HUDEP-2 (cell line): ENCODE measurements around the gene CMIP.

Experiments used
- DNase-seq, 76 experiments: peaks; one replicate each; lab custom pipeline; 2025; ENCODE audit not compliant: unreplicated experiment in 76 of 76; lab: John Stamatoyannopoulos, UW

The CMIP gene

DNA sequence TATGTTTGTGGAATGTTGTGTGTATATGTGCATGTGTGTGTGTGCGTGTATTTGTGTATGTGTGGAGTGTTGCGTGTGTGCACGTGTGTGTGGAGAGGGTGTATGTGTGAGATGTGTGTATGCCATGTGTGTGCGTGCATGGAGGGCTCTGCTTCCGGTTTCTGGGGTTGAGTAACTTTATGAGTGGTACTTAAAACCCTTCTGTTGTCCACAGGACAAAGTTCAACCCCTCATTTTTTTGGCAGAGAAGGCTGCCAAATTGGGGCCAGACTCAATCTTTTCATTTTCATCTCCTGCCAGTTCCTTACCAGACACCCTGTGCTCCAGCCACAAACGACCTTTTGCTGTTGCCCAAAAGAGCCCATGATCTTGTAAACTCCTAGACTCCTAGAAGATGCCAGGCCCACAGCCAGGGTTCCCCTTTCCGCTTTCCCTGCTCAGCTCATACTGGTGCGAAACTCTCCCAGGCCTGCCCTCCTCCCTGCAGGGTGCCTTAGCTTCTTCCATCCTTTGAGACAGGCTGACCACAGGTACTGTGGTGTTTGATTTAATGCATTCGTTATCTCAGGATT lies 100.2 kb downstream of the CMIP start:
- DNase-seq = no peak

DNA sequence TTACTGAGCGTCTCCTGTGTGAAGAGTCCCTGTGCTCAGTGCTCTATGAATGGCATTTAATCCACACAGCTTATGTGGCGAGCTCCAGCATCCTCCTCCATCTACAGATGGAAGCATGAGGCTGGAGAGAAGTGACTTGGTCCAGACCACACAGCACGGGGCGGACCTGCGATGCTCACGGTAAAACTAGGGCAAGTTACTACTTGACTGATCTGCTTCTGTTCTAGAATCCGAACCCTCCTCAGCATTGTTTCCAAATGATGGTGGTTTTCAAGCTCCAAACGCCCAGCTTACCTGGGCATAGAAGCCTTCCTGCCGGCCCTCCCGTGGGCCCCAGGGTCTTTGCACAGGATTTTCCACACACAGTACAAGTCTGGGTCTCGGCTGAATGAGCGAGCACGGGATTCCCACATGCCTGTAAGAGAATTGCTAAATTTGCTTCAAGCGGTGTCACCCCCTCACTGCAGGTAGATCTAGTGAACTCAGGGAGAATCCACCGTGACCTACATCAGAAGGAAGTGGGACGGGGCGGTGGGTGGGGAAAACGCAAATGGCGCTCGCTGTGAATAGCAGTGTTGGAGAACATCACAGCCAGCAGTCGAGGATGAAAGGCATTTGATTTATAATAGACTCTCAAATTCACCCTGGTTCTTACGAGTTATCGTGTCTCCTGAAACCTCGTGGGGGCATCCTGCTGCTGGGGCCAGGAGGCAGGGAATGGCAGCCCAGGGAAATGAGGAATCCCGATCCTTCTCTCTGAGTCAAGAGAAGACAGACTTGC lies 101.1 kb downstream of the CMIP start:
- DNase-seq = no peak

DNA sequence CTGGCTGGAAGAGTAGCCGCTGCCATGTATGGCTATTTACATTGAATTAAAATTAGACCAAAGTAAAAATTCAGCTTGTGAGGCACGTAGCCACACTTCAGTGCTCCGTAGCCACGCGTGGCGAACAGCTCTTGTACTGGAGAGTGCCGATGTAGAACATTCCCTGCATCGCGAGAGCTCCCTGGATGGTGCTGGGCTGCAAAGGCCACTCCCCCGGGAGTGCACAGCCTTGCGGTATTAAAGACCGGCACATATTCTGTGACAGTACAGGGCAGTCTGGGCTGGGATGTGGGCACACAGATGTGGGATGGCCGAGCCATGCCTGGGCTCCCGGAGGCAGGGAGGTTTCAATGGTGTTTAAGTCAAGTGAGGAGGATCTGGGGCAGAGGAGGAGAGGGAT lies 102.2 kb downstream of the CMIP start:
- no peak for DNase-seq

- DNase-seq = no peak
Observed at GRCh38 chr16:81547194-81547938, 102.8 kb downstream of the CMIP start.

DNA sequence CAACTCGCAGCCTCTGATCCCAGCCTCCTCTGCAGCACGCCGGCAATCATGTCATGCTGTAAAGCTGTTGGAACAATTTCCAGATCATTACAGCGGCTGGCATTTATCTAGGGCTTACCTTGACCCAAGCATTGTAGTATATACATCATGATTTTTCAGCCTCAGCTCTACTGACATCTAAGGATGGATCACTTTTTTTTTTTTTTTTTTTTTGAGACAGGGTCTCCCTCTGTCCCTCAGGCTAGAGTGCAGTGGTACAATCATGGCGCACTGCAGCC lies 103.3 kb downstream of the CMIP start:
- no peak for DNase-seq

- no peak for DNase-seq
Observed at GRCh38 chr16:81548551-81548875, 103.9 kb downstream of the CMIP start.

DNA sequence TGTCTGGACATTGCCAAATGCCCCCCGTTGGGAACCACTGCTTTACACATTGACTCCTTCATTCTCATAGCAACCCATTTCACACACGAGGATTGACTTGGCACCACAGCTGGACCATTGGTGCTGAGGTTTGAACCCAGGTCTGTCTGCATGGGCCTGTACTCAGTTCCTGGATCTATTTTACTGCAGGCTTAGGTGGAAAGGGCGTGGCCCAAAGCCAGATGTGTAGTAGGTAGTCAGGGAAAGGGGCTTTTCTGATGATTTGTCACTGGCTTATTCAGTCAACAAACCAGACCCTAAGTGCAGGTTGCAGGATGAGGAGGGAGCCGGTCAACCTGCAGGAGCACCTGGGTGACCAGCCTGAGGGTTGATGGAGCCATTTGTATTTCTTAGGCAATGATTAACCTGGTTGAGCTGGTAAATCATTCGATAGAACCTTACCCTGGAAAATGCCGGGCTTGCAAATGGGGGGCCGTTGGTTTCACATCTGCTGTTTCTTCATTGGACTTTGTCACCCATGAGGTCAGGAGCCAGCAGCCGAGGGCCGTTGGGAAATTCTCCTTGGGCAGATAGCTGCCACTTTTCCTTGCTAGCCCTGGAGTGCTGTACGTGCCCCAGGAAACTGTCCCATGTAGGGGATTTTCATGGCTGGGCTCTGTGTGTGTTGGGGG lies 104.4 kb downstream of the CMIP start:
- DNase-seq = no peak

DNA sequence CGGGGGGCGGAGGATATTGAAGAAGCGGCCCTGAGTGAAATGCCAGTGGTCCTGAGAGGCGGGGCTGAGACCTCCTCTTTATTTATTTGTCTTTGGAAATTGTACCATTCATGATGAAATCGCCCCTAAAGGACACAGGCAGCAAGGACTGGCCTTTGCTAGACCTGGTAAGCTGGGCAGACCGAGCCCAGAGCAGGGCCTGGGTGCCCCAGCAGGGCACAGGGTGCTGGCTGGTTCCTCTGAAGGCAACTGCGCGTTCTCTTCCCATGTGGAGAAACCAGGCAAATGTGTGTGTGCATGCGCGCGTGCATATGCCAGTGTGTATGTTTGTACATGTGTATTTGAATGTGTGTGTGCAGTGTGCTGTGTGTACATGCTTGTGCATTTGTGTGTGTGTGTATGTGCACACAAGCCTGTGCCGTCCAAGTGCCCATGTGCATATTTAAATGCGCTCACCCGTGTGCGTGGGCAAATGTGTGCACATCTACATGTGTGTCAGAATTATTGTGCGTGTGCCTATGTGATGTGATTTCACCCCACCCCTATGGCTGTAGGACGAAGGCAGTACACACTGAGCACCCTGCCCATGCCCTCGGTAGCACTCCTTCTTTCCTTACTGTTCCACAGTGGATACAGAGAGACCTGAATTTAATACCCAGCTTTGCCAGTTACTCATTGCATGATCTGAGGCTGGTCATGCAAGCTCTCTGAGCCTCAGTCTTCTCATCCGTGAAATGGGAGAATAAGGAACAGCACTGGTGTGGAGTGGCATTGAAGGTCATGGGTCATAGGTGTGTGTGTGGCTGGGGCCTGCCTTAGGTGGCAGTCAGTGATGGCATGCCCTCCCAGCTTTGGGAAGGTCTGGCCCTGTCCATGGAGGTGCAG lies 105.2 kb downstream of the CMIP start:
- DNase-seq = no peak

- no peak for DNase-seq
Observed at GRCh38 chr16:81550432-81550808, 105.8 kb downstream of the CMIP start.

GRCh38 chr16:81551151-81551808 lies 106.7 kb downstream of the CMIP start:
- no peak for DNase-seq

- peak in 4 of 76 experiments; percentile 3 to 10 (median 6) for DNase-seq
Observed at GRCh38 chr16:81551821-81552304, 107.3 kb downstream of the CMIP start.

DNA sequence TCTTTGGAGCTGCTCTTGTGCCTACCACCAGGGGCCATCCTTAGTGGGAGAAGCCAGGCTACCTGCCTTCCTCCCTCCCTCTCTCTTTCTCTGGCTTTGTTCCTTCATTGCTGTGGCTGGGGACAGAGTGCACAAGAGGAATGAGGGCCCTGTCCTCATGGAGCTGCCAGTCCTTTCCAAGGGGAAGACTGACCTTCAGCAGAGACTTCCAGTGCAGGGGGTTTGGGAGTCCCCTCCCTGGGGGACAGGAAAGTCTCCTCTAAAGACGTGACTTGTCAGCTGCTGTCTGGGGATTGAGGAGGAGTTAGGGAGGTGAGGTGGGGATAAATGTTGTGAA lies 108.1 kb downstream of the CMIP start:
- no peak for DNase-seq

- DNase-seq = no peak
Observed at GRCh38 chr16:81553080-81553813, 108.6 kb downstream of the CMIP start.

- DNase-seq = no peak
Observed at GRCh38 chr16:81553814-81554675, 109.4 kb downstream of the CMIP start.

GRCh38 chr16:81554979-81555378 lies 110.4 kb downstream of the CMIP start:
- no peak for DNase-seq

DNA sequence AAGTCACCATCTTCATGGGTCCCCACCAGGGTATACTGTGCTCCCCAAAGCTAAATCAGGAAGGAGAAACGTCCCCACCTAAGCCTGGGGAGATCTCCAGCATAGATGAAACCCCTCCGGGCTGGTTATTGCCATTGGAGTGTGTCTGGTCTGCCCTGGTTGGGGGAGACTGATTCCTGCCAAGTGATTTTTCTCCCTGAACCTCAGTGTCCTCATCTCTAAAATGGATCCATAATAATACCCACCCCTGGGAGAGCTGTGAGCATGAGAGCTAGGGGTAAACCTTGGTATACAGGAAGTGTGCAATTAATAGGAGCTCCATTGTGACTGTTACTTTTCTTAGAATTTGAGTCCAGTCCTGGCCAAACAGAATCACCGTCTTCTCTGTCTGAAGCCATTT lies 111.1 kb downstream of the CMIP start:
- no peak for DNase-seq

DNA sequence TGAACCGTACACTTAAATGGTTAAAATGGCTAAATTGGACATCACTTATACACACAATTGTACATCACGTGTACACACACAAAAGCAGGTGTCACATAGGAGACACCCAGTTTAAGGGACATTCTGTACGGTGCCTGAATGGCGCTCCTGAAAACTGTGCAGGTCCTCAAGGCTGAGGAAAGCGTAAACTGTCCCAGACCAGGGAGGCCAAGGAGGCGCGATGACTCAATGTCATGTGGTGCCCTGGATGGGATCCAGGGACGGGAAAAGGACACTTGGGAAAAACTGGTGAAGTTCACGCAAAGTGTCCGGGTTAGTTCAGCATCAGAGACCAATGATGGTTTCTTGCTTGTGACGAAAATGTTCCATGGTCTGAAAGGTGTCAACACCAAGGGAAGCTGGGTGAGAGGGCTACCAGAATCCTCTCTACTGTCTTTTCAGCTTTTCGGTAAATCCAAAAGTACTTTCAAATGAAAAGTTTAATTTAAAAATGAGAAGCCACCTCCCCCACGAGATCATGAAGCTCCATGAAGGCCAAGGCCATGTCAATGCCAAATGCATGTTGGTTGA lies 112.2 kb downstream of the CMIP start:
- DNase-seq = no peak

GRCh38 chr16:81558077-81558443 lies 113.5 kb downstream of the CMIP start:
- DNase-seq = no peak
